GM19035 (cell line): ENCODE results near the gene ZNF24.

Source experiments
- ATAC-seq: cut with Tn5 transposase; IDR thresholded peaks from one replicate; pipeline ENCODE4 v1.9.1; 2021; ENCODE audit not compliant: unreplicated experiment

Gene ZNF24

GRCh38 chr18:35303610-35304009, 40.6 kb downstream of the ZNF24 start:
- ATAC-seq = no peak

- no peak for ATAC-seq
Observed at GRCh38 chr18:35296060-35296459, 48.2 kb downstream of the ZNF24 start.

- ATAC-seq = no peak
Observed at GRCh38 chr18:35291166-35291565, 53.1 kb downstream of the ZNF24 start.

DNA sequence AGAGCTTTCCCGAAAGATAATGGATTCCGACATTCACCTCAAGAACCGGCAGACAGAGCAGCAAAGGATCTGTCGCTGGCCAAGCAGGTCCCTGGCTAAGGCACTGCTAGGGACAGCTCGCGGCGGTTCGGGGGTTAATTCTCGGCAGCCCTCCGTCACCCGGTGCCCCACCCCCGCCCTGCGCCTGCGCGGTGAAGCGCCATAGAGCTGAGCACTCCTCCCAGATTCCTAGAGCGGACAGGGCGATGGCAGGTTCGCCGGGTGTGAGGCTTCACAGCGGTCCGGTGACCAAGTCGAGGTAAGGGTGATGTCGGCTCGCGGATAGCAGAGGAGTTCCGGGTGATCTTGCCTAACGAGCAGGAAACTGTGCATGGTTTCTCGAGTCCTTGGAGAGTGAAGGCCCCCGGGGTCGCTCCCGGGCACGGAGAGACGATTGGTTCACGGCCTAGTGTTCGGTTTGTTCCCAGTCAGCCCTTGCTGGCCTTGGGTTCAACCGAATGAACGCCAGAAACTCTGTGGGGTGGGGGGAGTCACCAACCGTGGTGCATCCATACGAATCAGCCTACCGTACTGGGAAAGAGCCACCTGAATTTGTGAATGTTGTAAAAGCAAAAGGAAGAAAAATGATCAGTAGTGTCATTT, 54.0 kb downstream of the ZNF24 start, which contains the start of gene ZSCAN30:
Gene ZSCAN30, minus strand, starts transcription at position 136 of the 642 bp plus-strand sequence. CDS start 25,877 bp downstream, outside the sequence.
- peak; percentile 92 for ATAC-seq

GRCh38 chr18:35289727-35290093, 54.5 kb downstream of the ZNF24 start:
- ATAC-seq = peak; percentile 43

DNA sequence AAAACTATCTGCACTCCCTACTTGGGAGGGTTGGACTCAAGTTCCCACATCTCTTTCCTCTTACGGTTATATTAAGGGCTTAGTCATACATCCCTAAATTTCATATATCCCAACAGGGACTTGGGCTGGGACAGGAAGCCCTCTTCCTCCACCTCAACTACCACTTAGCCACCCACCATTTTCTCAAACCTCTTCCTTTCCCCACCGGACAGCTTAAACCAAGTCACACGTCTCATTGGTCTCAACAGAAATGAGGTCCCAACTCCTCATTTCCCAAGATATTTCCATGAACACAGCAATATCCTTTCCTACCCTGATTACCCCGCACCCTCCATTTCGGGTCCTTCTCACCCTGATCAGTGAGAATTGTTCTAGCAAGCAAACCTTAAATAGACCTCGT, 54.9 kb downstream of the ZNF24 start:
- peak; percentile 4 for ATAC-seq

GRCh38 chr18:35284841-35285240, 59.4 kb downstream of the ZNF24 start:
- ATAC-seq = no peak

DNA sequence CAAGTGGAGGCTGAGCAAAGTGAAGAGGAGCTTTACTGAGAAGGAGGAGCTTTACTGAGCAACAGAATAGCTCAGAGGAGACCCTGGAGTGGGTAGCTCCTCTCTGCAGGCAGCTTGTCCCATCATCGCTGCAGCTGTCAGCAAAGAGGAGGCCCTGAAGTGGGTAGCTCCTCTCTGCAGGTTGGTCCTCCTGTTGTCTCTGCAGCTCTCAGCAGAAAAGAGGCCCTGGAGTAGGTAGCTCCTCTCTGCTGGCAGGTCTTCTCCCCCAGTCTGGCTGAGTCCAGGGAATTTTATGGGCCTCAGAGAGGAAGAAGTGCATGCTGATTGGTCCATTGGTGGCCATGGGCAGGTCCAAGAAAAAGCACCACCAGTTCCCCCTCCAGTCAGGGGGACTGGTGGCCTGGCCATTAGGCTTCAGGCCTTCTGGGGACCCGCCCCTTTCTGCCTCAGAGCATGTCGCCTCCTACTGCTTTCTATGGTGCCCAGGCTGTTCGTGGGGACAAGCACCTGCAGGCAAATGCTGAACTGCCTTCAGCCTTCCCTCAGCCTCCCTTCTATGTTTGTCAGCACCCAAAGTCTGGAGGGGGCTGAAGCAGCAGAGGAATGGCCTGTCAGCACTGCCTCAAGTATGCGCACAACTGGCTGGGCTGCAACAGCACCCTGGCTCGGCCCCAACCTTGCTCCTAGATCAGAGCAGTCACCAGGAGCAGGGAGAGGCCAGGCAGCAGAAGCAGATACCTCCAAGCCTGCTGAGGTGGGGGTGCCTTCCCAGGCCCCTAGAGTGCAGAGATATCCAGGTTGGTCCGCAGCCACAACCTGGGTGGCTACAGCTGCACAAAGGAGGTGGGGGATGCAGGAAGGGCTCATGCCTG, 60.1 kb downstream of the ZNF24 start:
- ATAC-seq = no peak

DNA sequence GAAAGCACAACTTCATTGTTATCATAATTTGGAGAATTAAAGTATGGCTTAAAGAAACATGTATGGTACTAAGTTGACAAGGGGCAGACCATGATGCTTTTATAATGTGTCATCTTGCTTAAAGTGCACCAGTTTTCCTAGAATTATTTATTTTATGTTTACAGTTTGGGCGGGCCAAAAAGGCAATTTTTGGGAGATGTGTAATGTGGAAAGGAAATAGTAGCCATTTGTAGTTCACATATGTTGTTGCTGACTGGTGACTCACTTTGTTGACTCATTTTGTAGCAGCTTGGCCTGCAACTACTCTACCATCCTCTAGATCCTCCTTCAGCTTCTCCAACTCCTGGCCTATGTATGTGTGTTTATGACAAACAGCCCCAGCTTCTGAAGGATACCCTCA, 61.9 kb downstream of the ZNF24 start:
- ATAC-seq = no peak
